ENCODE results near the gene ACY1.

Gene ACY1

GRCh38 chr3:52018319-52019000 lies 35.1 kb downstream of the ACY1 start:
- Histone ChIP-seq H3K36me3 (ENCODE audit: control insufficient read depth in 2 of 2, insufficient read depth in 2 of 2, low read length in 2 of 2) (no peaks in the 10 kb centered on the region), H3K27ac (ENCODE audit: low read depth in 2 of 2, low read length in 2 of 2) (no peak overlapping the region), H3K4me1 (ENCODE audit: control insufficient read depth in 2 of 2, insufficient read depth in 2 of 2, low read length in 2 of 2) (no peaks in the 10 kb centered on the region), H3K4me3 (ENCODE audit: low read length in 2 of 2) (no peak overlapping the region), H3K27me3 (ENCODE audit: control insufficient read depth in 2 of 2, insufficient read depth in 2 of 2, low read length in 2 of 2) (no peaks in the 10 kb centered on the region), H3K9me3 (ENCODE audit: control insufficient read depth in 2 of 2, low read length in 2 of 2) (no peaks in the 10 kb centered on the region), H3K9ac (ENCODE audit: low read depth in 1 of 2, low read length in 2 of 2) (no peak overlapping the region)

GRCh38 chr3:52019352-52020080 lies 36.2 kb downstream of the ACY1 start:
- H3K4me1 ChIP-seq (ENCODE audit: control insufficient read depth in 2 of 2, insufficient read depth in 2 of 2, low read length in 2 of 2), result no peaks in the 10 kb centered on the region
- H3K36me3 ChIP-seq (ENCODE audit: control insufficient read depth in 2 of 2, insufficient read depth in 2 of 2, low read length in 2 of 2), result no peaks in the 10 kb centered on the region
- H3K9me3 ChIP-seq (ENCODE audit: control insufficient read depth in 2 of 2, low read length in 2 of 2), result no peaks in the 10 kb centered on the region
- no peaks in the 10 kb centered on the region for H3K27me3 ChIP-seq (ENCODE audit: control insufficient read depth in 2 of 2, insufficient read depth in 2 of 2, low read length in 2 of 2)
- no peak overlapping the region for H3K27ac ChIP-seq (ENCODE audit: low read depth in 2 of 2, low read length in 2 of 2)
- H3K9ac ChIP-seq (ENCODE audit: low read depth in 1 of 2, low read length in 2 of 2), result no peak overlapping the region
- no peak overlapping the region for H3K4me3 ChIP-seq (ENCODE audit: low read length in 2 of 2)

GRCh38 chr3:52020796-52021195 lies 37.5 kb downstream of the ACY1 start:
- no peak overlapping the region for H3K9ac ChIP-seq (ENCODE audit: low read depth in 1 of 2, low read length in 2 of 2)

GRCh38 chr3:52021489-52022268 lies 38.3 kb downstream of the ACY1 start:
- Histone ChIP-seq H3K4me1 (ENCODE audit: control insufficient read depth in 2 of 2, insufficient read depth in 2 of 2, low read length in 2 of 2) (no peaks in the 10 kb centered on the region), H3K4me3 (ENCODE audit: low read length in 2 of 2) (no peak overlapping the region), H3K36me3 (ENCODE audit: control insufficient read depth in 2 of 2, insufficient read depth in 2 of 2, low read length in 2 of 2) (no peaks in the 10 kb centered on the region), H3K9me3 (ENCODE audit: control insufficient read depth in 2 of 2, low read length in 2 of 2) (no peaks in the 10 kb centered on the region), H3K27me3 (ENCODE audit: control insufficient read depth in 2 of 2, insufficient read depth in 2 of 2, low read length in 2 of 2) (no peaks in the 10 kb centered on the region), H3K9ac (ENCODE audit: low read depth in 1 of 2, low read length in 2 of 2) (no peak overlapping the region), H3K27ac (ENCODE audit: low read depth in 2 of 2, low read length in 2 of 2) (peak overlapping the region in 1 of 2 donors; percentile 12)

More at GRCh38 chr3:52020796-52021195, 37.5 kb downstream of the ACY1 start:
- Histone ChIP-seq H3K4me1 (ENCODE audit: control insufficient read depth in 2 of 2, insufficient read depth in 2 of 2, low read length in 2 of 2) (no peaks in the 10 kb centered on the region), H3K27ac (ENCODE audit: low read depth in 2 of 2, low read length in 2 of 2) (no peak overlapping the region), H3K4me3 (ENCODE audit: low read length in 2 of 2) (no peak overlapping the region), H3K27me3 (ENCODE audit: control insufficient read depth in 2 of 2, insufficient read depth in 2 of 2, low read length in 2 of 2) (no peaks in the 10 kb centered on the region), H3K9me3 (ENCODE audit: control insufficient read depth in 2 of 2, low read length in 2 of 2) (no peaks in the 10 kb centered on the region), H3K36me3 (ENCODE audit: control insufficient read depth in 2 of 2, insufficient read depth in 2 of 2, low read length in 2 of 2) (no peaks in the 10 kb centered on the region)

DNA sequence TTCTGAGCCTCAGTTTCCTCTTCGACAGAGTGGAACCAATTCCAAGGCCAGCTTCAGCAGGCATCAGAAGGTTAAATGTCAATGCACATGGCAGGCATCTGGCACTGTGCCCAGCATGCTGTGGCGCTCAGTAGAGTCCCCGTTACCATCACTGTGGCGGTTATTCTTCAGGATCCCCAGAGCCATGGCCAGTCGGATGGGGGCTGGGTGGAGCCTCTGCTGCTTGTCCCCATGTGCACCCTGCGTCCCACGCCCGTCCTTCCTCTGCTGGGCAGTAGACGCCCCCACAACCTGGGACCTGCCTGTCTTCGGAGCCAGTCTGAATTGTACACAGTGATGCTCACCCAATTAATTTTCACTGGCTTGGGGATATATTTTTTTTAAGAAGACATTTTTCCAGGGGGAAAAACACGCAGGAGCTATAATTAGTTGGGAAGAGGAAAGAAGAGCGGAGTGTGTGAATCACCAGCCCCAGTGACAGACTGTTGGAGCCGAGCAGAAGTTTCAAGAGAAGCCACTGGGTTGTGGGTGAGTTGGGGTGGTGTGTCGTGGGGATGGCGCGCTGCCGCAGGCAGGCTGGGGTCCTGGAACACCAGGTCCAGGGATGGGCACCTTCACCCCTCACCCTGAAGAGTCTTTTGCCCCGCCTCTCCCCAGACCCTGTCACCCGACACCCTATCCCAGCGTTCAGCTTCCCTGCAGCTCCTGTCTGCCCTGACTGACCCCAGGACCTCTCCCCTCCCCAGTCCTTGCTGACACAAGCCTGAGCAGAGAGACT lies 39.2 kb downstream of the ACY1 start:
- Histone ChIP-seq H3K9ac (ENCODE audit: low read depth in 1 of 2, low read length in 2 of 2) (no peak overlapping the region), H3K9me3 (ENCODE audit: control insufficient read depth in 2 of 2, low read length in 2 of 2) (no peaks in the 10 kb centered on the region), H3K4me3 (ENCODE audit: low read length in 2 of 2) (no peak overlapping the region), H3K4me1 (ENCODE audit: control insufficient read depth in 2 of 2, insufficient read depth in 2 of 2, low read length in 2 of 2) (no peaks in the 10 kb centered on the region), H3K36me3 (ENCODE audit: control insufficient read depth in 2 of 2, insufficient read depth in 2 of 2, low read length in 2 of 2) (no peaks in the 10 kb centered on the region), H3K27ac (ENCODE audit: low read depth in 2 of 2, low read length in 2 of 2) (peak overlapping the region in 1 of 2 donors; percentile 12), H3K27me3 (ENCODE audit: control insufficient read depth in 2 of 2, insufficient read depth in 2 of 2, low read length in 2 of 2) (no peaks in the 10 kb centered on the region)

GRCh38 chr3:52023101-52023770 lies 39.9 kb downstream of the ACY1 start:
- Histone ChIP-seq H3K4me1 (ENCODE audit: control insufficient read depth in 2 of 2, insufficient read depth in 2 of 2, low read length in 2 of 2) (no peaks in the 10 kb centered on the region), H3K4me3 (ENCODE audit: low read length in 2 of 2) (no peak overlapping the region), H3K9me3 (ENCODE audit: control insufficient read depth in 2 of 2, low read length in 2 of 2) (no peaks in the 10 kb centered on the region), H3K36me3 (ENCODE audit: control insufficient read depth in 2 of 2, insufficient read depth in 2 of 2, low read length in 2 of 2) (no peaks in the 10 kb centered on the region), H3K27me3 (ENCODE audit: control insufficient read depth in 2 of 2, insufficient read depth in 2 of 2, low read length in 2 of 2) (no peaks in the 10 kb centered on the region), H3K9ac (ENCODE audit: low read depth in 1 of 2, low read length in 2 of 2) (no peak overlapping the region), H3K27ac (ENCODE audit: low read depth in 2 of 2, low read length in 2 of 2) (no peak overlapping the region)

DNA sequence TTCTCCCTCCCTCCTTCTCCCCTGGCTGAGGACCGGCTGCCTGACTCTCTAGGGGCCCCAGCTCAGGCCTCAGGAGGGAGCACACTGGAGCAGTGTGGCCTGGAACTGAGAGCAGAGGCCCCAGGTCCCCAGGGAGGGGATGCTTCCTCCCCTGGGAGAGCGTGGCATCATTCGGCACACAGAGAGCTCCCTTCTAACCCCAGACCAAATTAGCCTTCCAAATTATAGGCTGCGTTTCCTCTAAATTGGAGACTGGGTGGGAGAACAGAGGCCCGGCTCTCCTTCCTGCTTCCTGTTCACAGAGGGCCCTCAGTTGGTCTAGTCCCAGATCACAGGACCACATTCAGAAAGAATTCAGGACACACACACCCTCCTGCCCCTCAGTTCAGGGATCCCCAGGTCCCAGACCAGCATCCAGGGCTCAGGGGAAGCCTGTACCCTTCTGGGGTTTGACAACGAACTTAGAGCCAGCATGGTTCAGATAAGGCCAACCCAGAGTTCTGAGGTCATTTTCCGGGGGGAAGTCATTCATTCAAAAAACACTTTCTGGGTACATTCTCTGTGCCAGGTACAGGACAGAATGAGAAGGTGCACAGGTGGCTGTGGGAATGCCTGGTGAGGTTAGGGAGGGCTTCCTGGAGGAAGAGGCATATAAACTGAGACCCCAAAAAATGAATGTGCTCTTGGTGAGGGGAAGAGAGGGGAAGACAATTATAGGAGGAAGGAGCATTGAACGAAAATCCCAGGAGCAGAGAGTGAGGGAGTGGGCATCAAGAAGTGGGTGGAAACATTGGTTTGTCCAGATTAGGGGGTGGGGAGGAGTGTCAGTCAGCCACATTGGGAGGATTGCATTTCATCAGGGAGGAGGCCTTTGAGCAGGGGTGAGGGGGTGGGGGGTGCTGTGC lies 40.8 kb downstream of the ACY1 start:
- Histone ChIP-seq H3K27ac (ENCODE audit: low read depth in 2 of 2, low read length in 2 of 2) (no peak overlapping the region), H3K9ac (ENCODE audit: low read depth in 1 of 2, low read length in 2 of 2) (no peak overlapping the region), H3K4me1 (ENCODE audit: control insufficient read depth in 2 of 2, insufficient read depth in 2 of 2, low read length in 2 of 2) (no peaks in the 10 kb centered on the region), H3K27me3 (ENCODE audit: control insufficient read depth in 2 of 2, insufficient read depth in 2 of 2, low read length in 2 of 2) (no peaks in the 10 kb centered on the region), H3K4me3 (ENCODE audit: low read length in 2 of 2) (no peak overlapping the region), H3K36me3 (ENCODE audit: control insufficient read depth in 2 of 2, insufficient read depth in 2 of 2, low read length in 2 of 2) (no peaks in the 10 kb centered on the region), H3K9me3 (ENCODE audit: control insufficient read depth in 2 of 2, low read length in 2 of 2) (no peaks in the 10 kb centered on the region)

DNA sequence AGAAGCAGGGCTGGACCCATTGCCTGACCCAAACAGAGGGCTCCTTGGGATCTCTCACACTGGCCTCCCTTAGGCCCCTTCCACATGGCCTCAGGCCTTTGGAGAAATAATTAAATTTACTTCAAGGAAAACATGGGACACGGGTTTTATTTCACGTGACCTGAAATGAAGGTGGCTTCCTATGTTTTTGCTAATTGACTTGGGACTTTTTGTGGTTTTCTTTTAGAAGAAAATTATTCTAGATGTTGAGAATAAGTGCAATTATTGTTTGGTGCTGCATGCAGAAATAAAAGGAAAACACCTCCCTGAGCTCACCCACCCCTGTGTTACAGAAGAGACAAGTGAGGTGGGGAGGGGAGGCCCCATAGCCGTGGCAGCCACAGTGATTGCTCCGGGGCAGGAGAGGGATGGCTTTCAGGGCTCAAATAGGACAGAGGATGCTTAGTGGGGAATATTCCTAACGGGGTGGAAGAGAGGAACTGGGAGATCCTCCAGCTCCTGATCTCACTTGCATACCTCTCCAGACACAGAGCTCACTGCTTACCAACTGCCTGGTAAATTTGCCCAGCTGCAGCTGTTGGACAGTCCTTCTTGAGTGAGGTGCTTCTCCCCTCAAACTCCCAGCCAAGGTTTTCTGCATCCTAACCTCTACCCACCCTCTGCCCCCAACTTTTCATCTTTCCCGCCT lies 41.6 kb downstream of the ACY1 start:
- H3K27ac ChIP-seq (ENCODE audit: low read depth in 2 of 2, low read length in 2 of 2), result no peak overlapping the region
- no peaks in the 10 kb centered on the region for H3K27me3 ChIP-seq (ENCODE audit: control insufficient read depth in 2 of 2, insufficient read depth in 2 of 2, low read length in 2 of 2)
- no peak overlapping the region for H3K9ac ChIP-seq (ENCODE audit: low read depth in 1 of 2, low read length in 2 of 2)
- H3K4me3 ChIP-seq (ENCODE audit: low read length in 2 of 2), result no peak overlapping the region
- no peaks in the 10 kb centered on the region for H3K36me3 ChIP-seq (ENCODE audit: control insufficient read depth in 2 of 2, insufficient read depth in 2 of 2, low read length in 2 of 2)
- H3K9me3 ChIP-seq (ENCODE audit: control insufficient read depth in 2 of 2, low read length in 2 of 2), result no peaks in the 10 kb centered on the region
- H3K4me1 ChIP-seq (ENCODE audit: control insufficient read depth in 2 of 2, insufficient read depth in 2 of 2, low read length in 2 of 2), result no peaks in the 10 kb centered on the region

Data from mucosa of rectum (tissue), 2 donors.